HG03469 (cell line): Measurements from ENCODE around the gene MACF1.
"Not testable (repeated sequence)": the region's sequence is repeated elsewhere in the genome, so short reads cannot be mapped to it uniquely, and the experiment has no call there.

Experiments
- ATAC-seq: cut with Tn5 transposase; IDR thresholded peaks from one replicate; pipeline ENCODE4 v1.9.1; 2021; ENCODE audit warnings: mild to moderate bottlenecking, moderate library complexity, moderate number of reproducible peaks; ENCODE audit not compliant: unreplicated experiment

The MACF1 gene

DNA sequence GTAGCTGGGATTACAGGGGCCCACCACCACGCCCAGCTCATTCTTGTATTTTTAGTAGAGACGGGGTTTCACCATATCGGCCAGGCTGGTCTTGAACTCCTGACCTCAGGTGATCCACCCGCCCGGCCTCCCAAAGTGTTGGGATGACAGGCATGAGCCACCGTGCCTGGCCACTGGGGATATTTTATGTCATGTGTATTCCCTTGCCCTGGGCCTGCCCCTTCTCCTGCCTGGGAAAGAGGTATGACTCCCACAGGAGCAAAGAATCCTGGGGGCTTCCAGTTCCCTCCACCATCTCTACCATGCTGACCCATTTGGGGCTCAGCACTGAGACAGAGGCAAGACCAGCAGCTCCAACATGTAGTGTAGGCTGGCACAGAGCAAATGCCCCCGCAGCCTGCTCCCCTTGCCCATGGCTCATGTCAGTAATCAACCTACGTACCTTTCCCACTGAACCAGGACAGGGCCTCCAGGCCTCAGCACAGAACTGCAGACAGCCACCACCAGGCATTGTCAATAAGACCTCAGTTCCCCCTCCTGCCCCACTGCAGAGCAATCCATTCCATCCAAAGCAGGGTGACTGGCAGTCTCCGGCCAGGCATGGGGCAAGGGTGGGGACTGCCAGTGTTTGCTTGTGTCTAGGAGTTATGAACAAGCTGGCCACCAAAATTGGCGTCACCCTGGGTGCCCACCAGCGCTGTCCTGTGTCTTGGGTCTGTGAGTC is 322.1 kb downstream of the MACF1 start:
- no peak for ATAC-seq

DNA sequence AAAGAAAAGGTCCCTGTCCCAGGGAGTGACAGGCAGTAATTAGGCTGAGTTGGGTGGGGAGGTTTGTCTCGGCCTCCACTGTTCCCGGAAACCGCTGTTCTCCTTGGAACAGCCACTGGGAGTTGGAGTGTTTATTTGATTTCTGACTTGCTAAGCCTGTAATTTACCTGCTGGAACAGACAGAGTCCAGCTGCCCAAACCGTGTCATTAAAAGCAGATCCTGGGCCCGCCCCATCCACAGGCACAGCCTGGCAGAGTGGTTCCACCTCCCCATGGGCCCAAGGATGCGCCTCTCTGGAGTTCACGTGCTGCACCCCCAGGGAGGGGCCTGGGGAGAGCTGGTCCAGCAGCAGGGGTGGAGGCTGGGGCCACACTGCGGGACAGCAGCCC is 322.7 kb downstream of the MACF1 start:
- ATAC-seq: not testable (repeated sequence)

DNA sequence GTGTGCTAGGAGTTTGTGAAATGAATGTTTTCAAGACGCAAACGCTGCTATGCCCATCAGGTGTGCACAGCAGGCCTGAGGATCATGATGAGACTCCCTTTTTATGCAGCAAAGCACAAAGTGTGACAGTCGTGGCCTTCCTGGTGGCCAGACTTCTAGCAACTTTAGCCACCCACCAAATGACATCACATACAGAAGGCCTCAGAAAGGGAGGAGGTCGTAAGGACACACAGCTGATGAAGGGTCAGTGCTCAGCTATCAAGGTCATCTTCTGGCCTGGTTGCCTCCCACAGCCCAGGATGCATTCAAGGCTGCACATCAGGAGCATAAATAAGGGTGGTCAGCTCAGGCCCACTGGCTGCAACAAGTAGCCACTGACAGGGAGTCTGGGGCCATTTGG is 323.6 kb downstream of the MACF1 start:
- no peak for ATAC-seq

DNA sequence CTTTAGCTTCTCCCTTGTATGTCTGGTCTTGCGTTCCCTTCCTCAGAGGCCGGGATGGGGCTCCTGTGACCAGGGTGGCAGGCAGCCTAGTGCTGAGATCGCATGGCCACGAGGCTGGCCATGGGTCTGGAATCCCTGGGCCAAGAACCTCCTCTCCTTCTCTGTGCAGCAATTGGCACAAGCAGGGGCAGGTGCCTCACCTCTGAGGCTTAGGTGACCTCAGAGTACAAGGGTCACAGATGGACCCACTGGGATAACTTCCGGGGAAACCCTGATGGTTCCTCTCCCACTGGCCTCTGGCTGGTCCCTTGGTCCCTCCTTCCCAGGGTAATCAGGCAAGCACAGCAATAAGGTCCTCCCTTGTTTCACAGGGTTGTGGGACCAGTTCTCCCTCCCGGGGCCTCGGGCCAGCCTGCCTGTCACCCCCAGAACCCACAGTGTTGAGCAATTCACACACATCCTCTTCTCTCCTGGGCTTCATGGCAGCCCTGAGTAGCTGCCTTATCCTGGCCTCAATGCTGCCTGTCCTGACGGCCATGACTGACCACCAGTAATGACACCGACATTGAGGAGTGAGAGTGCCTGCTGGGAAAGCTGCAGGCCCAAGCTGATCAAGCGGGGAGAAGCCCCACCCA is 325.5 kb downstream of the MACF1 start:
- ATAC-seq: no peak

DNA sequence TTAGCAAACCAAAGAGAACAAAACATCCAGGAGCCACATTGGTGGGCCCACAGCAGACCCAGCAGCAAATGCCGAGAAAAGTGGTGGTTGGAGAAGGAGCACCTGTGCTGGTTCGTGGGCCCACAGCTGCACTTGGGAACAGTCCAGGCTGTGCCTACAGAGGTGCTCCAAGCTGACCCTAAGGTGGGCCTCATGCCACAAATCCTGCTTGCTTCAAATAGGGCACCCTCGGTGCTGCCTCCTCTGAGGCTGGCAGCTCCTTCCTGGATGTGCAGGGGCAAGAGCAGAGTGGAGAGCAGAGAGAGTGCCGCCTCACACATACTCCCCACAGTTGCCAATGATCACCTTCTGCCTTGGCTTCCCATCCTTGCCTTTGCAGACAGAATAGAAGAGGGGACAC is 327.0 kb downstream of the MACF1 start:
- ATAC-seq: no peak

DNA sequence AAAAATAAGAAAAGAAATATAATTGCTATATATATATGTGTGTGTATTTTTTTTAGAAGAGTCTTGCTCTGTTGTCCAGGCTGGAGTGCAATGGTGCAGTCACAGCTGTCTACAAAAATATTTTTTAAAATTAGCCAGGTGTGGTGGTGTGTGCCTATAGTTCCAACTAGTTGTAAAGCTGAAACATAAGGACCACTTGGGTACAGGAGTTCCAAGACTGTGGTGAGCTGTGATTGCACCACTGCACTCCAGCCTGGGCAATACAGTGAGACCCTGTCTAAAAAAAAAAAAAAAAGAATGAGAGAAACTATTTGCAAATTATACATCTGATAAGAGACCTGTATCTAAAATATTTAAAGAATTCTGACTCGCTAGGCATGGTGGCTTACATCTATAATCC is 328.9 kb downstream of the MACF1 start:
- no peak for ATAC-seq
